IPS-18a (cell line): ENCODE measurements around the gene MYO5A.
"Not testable (repeated sequence)": the region's sequence is repeated elsewhere in the genome, so short reads cannot be mapped to it uniquely, and the experiment has no call there.

Source experiments
- H3K27ac ChIP-seq: one replicate; pipeline ENCODE4 v1.5.1; 2013; ENCODE audit warnings: low read length
- H3K27me3 ChIP-seq: one replicate; pipeline ENCODE4 v1.6.1; 2013; ENCODE audit warnings: mild to moderate bottlenecking, low read length; ENCODE audit not compliant: control insufficient read depth, insufficient read depth
- H3K36me3 ChIP-seq: one replicate; pipeline ENCODE4 v1.6.1; 2013; ENCODE audit warnings: low read depth, low read length; ENCODE audit not compliant: control insufficient read depth
- H3K4me1 ChIP-seq: one replicate; pipeline ENCODE4 v1.6.1; 2013; ENCODE audit warnings: low read depth, low read length; ENCODE audit not compliant: control insufficient read depth
- H3K4me3 ChIP-seq: one replicate; pipeline ENCODE4 v1.5.1; 2013; ENCODE audit warnings: low read length
- H3K9ac ChIP-seq: one replicate; pipeline ENCODE4 v1.6.1; 2013; ENCODE audit warnings: mild to moderate bottlenecking, low read length, moderate library complexity
- H3K9me3 ChIP-seq: one replicate; pipeline ENCODE4 v1.6.1; 2013; ENCODE audit warnings: low read depth, low read length; ENCODE audit not compliant: control insufficient read depth

Gene MYO5A

DNA sequence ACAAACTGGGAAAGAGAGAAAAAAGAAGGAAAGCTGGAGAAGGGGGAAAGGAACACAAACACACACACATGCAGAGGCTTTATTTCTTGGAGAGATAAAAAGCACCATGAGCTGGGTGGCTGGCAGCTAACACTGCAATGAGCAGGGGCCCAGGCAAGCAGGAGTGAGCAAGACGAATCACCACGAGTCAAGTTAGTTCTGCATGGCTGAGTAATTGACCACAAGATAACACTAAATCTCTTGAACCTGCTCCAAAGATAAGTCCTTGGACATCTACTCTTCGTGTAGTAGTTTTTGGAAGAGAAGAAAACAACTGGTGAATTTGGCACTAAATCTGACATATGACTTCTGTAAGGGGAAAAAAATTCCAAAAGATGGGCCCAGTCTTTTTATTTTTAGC, 100.9 kb downstream of the MYO5A start:
- no peaks in the 10 kb centered on the region for H3K36me3 ChIP-seq
- no peaks in the 10 kb centered on the region for H3K4me1 ChIP-seq
- H3K9ac ChIP-seq, result no peak overlapping the region
- H3K27ac ChIP-seq, result no peak overlapping the region
- H3K4me3 ChIP-seq, result no peak overlapping the region
- H3K9me3 ChIP-seq, result no peaks in the 10 kb centered on the region
- no peaks in the 10 kb centered on the region for H3K27me3 ChIP-seq

DNA sequence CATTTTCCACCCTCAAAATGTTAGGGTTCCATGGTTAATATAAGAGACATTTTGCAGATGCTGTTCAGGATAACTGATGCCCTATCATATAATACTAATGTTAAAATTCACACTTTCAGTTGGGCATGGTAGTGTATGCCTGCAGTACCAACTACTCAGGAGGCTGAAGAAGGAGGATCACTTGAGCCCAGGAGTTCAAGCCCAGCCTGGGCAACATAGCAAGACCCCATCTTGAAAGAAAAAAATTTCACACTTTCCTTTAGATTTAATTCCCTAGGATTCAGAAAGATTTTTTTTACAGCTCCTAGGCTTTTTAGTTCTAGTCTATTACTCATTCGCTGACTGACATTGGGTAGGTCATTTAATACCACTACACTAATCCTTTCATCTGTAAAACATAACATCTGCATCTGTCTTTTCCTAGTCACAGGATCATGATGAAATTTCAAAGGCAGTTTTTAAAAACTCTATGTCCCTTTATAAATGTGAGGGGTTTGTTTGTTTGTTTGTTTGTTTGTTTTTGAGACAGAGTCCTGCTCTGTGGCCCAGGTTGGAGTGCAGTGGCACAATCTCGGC, 103.7 kb downstream of the MYO5A start:
- H3K4me1 ChIP-seq, result no peaks in the 10 kb centered on the region
- H3K27ac ChIP-seq, result no peak overlapping the region
- H3K9ac ChIP-seq, result no peak overlapping the region
- H3K27me3 ChIP-seq, result no peaks in the 10 kb centered on the region
- H3K9me3 ChIP-seq, result no peaks in the 10 kb centered on the region
- H3K4me3 ChIP-seq, result no peak overlapping the region
- no peaks in the 10 kb centered on the region for H3K36me3 ChIP-seq

- Histone ChIP-seq H3K36me3 (no peaks in the 10 kb centered on the region), H3K27ac (no peak overlapping the region), H3K9me3 (no peaks in the 10 kb centered on the region), H3K4me1 (no peaks in the 10 kb centered on the region), H3K27me3 (no peaks in the 10 kb centered on the region), H3K4me3 (no peak overlapping the region), H3K9ac (no peak overlapping the region)
Measured at GRCh38 chr15:52423852-52424251, 104.8 kb downstream of the MYO5A start.

DNA sequence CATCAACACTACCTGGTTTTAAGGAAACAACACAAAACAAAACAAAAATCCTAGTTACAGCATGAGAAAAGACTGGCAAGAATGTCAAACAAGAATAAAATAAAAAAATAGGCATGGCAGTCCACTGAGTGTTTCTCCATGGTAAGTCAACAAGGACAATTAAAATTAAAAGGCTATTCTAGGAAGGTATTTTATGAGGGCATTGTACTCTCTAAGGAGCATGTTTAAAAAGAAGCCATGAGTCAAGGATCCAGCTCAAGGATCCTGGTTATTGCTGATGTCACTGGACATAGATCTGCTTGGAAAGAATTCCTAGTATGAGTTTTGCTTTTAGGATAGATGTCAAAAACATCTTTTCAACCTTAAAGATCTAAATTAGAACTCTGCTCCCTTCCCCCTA, 106.7 kb downstream of the MYO5A start:
- no peaks in the 10 kb centered on the region for H3K4me1 ChIP-seq
- H3K4me3 ChIP-seq, result no peak overlapping the region
- no peaks in the 10 kb centered on the region for H3K9me3 ChIP-seq
- no peak overlapping the region for H3K27ac ChIP-seq
- no peak overlapping the region for H3K9ac ChIP-seq
- no peaks in the 10 kb centered on the region for H3K27me3 ChIP-seq
- no peaks in the 10 kb centered on the region for H3K36me3 ChIP-seq

- no peak overlapping the region for H3K27ac ChIP-seq
- H3K9me3 ChIP-seq, result no peaks in the 10 kb centered on the region
- no peak overlapping the region for H3K4me3 ChIP-seq
- no peaks in the 10 kb centered on the region for H3K4me1 ChIP-seq
- no peaks in the 10 kb centered on the region for H3K27me3 ChIP-seq
- H3K36me3 ChIP-seq, result no peaks in the 10 kb centered on the region
- H3K9ac ChIP-seq, result no peak overlapping the region
Measured at GRCh38 chr15:52421029-52421428, 107.7 kb downstream of the MYO5A start.

GRCh38 chr15:52419494-52419893, 109.2 kb downstream of the MYO5A start:
- Histone ChIP-seq H3K9ac (no peak overlapping the region), H3K9me3 (no peaks in the 10 kb centered on the region), H3K4me1 (no peaks in the 10 kb centered on the region), H3K36me3 (no peaks in the 10 kb centered on the region), H3K27me3 (no peaks in the 10 kb centered on the region), H3K27ac (no peak overlapping the region), H3K4me3 (no peak overlapping the region)

GRCh38 chr15:52417957-52418356, 110.7 kb downstream of the MYO5A start:
- H3K9me3 ChIP-seq, result no peaks in the 10 kb centered on the region
- no peak overlapping the region for H3K9ac ChIP-seq
- no peaks in the 10 kb centered on the region for H3K4me1 ChIP-seq
- no peak overlapping the region for H3K4me3 ChIP-seq
- H3K27ac ChIP-seq, result no peak overlapping the region
- no peaks in the 10 kb centered on the region for H3K36me3 ChIP-seq
- no peaks in the 10 kb centered on the region for H3K27me3 ChIP-seq

- Histone ChIP-seq H3K27ac (no peak overlapping the region), H3K9ac (no peak overlapping the region), H3K4me3 (no peak overlapping the region), H3K9me3 (no peaks in the 10 kb centered on the region), H3K27me3 (no peaks in the 10 kb centered on the region), H3K4me1 (no peaks in the 10 kb centered on the region), H3K36me3 (no peaks in the 10 kb centered on the region)
Measured at GRCh38 chr15:52417521-52417920, 111.2 kb downstream of the MYO5A start.

DNA sequence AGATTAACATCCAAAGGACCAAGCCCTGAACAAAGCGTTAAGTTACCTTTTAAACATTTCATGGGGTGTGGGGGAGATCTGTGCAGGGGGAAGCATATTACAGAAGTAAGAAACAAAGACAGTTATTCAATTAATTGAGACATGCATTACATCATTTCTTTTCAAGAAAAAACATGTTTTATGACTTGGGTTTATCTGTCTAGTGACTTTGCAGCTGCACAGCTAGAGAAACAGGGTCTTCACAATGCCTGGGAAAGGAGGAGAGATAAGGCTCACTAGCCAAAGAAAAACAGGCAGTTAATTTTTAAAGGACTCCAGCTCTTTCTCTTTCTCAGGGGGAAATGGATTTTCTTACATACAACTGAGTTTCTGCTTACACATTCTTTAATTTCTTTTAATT, 112.1 kb downstream of the MYO5A start:
- H3K27me3 ChIP-seq, H3K4me3 ChIP-seq, H3K27ac ChIP-seq, H3K9me3 ChIP-seq, H3K36me3 ChIP-seq, H3K9ac ChIP-seq, H3K4me1 ChIP-seq: not testable (repeated sequence)

- H3K4me3 ChIP-seq, result no peak overlapping the region
- H3K4me1 ChIP-seq, result no peaks in the 10 kb centered on the region
- no peaks in the 10 kb centered on the region for H3K27me3 ChIP-seq
- H3K36me3 ChIP-seq, result no peaks in the 10 kb centered on the region
- no peak overlapping the region for H3K27ac ChIP-seq
- H3K9me3 ChIP-seq, result no peaks in the 10 kb centered on the region
- no peak overlapping the region for H3K9ac ChIP-seq
Measured at GRCh38 chr15:52415628-52416027, 113.1 kb downstream of the MYO5A start.

DNA sequence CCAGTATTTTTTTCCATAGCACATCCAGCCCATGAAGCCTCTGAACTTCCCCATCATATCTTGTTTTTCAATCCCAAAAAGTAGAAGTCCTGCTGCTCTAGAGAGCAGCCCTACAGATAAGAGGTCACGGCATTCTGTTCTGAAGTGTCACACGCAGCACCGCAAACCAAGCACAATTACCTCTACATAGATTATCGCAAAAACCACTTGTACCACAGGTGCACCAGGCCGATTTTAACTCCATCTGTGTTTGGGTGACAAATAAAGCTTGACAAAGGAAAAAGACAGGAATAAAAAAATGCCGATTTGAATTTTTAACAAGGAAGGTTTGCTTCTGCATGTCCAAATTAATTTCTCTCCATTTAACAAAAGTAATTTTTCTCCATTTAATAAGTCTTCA, 113.7 kb downstream of the MYO5A start:
- H3K36me3 ChIP-seq, result no peaks in the 10 kb centered on the region
- no peaks in the 10 kb centered on the region for H3K9me3 ChIP-seq
- no peaks in the 10 kb centered on the region for H3K27me3 ChIP-seq
- H3K4me3 ChIP-seq, result no peak overlapping the region
- H3K4me1 ChIP-seq, result no peaks in the 10 kb centered on the region
- no peak overlapping the region for H3K9ac ChIP-seq
- no peak overlapping the region for H3K27ac ChIP-seq

DNA sequence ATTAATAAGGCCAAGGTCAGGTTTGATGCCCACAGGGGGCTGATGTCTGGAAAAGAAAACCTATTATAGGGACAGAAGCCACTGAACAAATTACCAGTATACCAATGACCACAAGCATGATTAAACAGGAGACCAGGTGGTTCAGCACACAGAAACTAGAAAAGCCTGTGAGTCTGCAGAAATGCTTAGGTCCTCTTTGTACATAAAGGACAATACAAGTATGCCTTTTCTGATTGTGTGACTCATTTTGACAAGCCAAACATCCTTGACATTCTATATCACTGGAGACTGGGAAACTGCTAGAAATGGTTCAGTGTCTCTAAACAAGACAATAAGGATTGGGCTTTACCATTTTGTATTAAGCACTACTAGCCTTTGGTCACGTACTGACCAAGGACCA, 119.9 kb downstream of the MYO5A start:
- Histone ChIP-seq H3K9ac (no peak overlapping the region), H3K27me3 (no peaks in the 10 kb centered on the region), H3K36me3 (no peaks in the 10 kb centered on the region), H3K27ac (no peak overlapping the region), H3K4me1 (no peaks in the 10 kb centered on the region), H3K4me3 (no peak overlapping the region), H3K9me3 (no peaks in the 10 kb centered on the region)
